Lower lobe of right lung (tissue), 2 donors: ENCODE data around the gene PNPO. TPM values are rescaled to one million over a fixed set of nuclear protein-coding genes. Genes with fewer than 3 reads are reported as not detected.

Experiments used
- ATAC-seq, 2 donors: fragments of 200-7000 bp; cut with Tn5 transposase; one replicate each; pipeline ENCODE4 v1.9.1; 2020 to 2022; ENCODE audit warnings: mild to moderate bottlenecking in 2 of 2, moderate library complexity in 2 of 2
- DNase-seq: peaks from one replicate; pipeline ENCODE4 v3.0.0-alpha.2; 2020
- H3K27ac ChIP-seq: fragments of 200-600 bp; one replicate; pipeline ENCODE4 v1.8.0; 2022
- H3K27me3 ChIP-seq: fragments of 200-600 bp; one replicate; pipeline ENCODE4 v1.8.0; 2022; ENCODE audit warnings: low read depth
- H3K36me3 ChIP-seq: fragments of 200-600 bp; one replicate; pipeline ENCODE4 v1.8.0; 2022; ENCODE audit warnings: mild to moderate bottlenecking
- H3K4me1 ChIP-seq: fragments of 200-600 bp; one replicate; pipeline ENCODE4 v1.8.0; 2022
- H3K4me3 ChIP-seq: fragments of 200-600 bp; one replicate; pipeline ENCODE4 v1.8.0; 2022; ENCODE audit warnings: mild to moderate bottlenecking
- H3K9me3 ChIP-seq: fragments of 200-600 bp; one replicate; pipeline ENCODE4 v1.8.0; 2022
- intact Hi-C: fragments of 100-400 bp; cut with DNase I; formaldehyde crosslinking; loops from one replicate; pipeline ENCODE4 v1.11.0; 2022
- total RNA-seq: library from RNA; stranded (reverse); fragmentation: NEBNext Ultra II Directional; extraction: Animal tissue kit (Norgen Biotek cat#: 25700); gene quantifications from one replicate; pipeline ENCODE4 v1.2.1, GENCODE V29; 2021
- TF ChIP-seq, protein P1 (sequence below): fragments of 200-600 bp; IDR thresholded peaks from one replicate; pipeline ENCODE4 v1.8.0; 2022; ENCODE audit warnings: antibody characterized with exemption, mild to moderate bottlenecking
- donor health status: DM: no; HTN: yes; CAD: no; lungs with severe emphysema.

The PNPO gene
- total RNA-seq, 1 donor from 2014 or later: 29.2 TPM

- no peak for DNase-seq
- ATAC-seq: no peak
- no peak overlapping the region for H3K4me3 ChIP-seq
- H3K9me3 ChIP-seq: no peaks in the 10 kb centered on the region
- H3K27ac ChIP-seq: peak overlapping the region; percentile 64
- H3K36me3 ChIP-seq: peaks cover 19% of the 10 kb centered on the region
- intact Hi-C loops: no loop called here
- peaks cover 63% of the 10 kb centered on the region for H3K4me1 ChIP-seq
- TF ChIP-seq, protein P1, sequence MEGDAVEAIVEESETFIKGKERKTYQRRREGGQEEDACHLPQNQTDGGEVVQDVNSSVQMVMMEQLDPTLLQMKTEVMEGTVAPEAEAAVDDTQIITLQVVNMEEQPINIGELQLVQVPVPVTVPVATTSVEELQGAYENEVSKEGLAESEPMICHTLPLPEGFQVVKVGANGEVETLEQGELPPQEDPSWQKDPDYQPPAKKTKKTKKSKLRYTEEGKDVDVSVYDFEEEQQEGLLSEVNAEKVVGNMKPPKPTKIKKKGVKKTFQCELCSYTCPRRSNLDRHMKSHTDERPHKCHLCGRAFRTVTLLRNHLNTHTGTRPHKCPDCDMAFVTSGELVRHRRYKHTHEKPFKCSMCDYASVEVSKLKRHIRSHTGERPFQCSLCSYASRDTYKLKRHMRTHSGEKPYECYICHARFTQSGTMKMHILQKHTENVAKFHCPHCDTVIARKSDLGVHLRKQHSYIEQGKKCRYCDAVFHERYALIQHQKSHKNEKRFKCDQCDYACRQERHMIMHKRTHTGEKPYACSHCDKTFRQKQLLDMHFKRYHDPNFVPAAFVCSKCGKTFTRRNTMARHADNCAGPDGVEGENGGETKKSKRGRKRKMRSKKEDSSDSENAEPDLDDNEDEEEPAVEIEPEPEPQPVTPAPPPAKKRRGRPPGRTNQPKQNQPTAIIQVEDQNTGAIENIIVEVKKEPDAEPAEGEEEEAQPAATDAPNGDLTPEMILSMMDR: no peak
- H3K27me3 ChIP-seq: no peaks in the 10 kb centered on the region
Observed at GRCh38 chr17:47902039-47902744, 39.2 kb upstream of the PNPO start.

DNA sequence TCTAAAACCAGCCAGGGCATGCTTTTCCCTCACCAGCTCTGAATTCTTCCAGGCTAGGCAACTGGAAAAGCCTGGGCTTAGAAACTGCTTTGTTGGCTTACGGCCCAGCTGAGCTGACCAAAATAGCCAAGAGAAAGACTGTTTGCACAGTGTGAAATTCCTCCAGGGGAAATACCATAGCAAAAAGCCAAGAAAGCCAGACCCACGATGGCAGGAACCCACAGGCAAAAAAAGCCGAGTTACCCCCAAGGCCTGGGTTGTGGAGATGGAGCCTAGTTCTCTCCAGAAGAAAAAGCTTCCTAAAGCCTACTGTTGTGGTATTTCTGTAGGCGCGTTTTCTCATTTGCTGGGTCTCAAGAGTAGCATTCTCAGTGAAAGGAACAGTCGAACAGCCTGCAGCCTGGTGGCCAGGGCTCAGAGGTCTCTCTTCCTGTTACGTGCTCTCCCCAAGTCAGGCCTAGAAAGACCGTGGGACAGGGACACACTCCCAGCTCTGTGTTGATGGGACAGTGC, 36.1 kb upstream of the PNPO start:
- peaks cover 44% of the 10 kb centered on the region for H3K4me1 ChIP-seq
- peaks cover 7% of the 10 kb centered on the region for H3K36me3 ChIP-seq
- H3K27me3 ChIP-seq: no peaks in the 10 kb centered on the region
- intact Hi-C loops: no loop called here
- no peak overlapping the region for H3K4me3 ChIP-seq
- peak; percentile 78 to 83 for ATAC-seq
- H3K27ac ChIP-seq: peak overlapping the region; percentile 76
- peak; percentile 59 for DNase-seq
- TF ChIP-seq, protein P1: no peak
- H3K9me3 ChIP-seq: no peaks in the 10 kb centered on the region

DNA sequence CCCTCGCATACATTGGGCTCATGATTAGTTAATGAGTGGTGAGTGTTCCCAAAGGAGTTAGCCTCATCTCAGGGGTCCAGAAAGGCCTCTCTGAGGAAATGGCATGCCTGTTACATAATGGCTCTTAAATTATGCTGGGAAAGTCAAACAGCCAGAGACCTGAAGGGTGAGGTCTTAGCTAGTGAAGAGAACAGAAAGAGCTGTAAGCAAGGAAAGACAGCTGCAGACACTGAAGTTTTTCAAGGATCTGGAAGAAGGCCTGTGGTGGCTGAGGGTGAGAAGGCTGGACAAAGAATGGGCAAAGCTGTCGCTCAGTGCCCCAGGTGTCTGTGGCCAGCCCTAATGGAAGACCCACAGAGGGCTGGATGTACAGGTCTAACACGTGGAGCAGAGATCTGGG, 34.9 kb upstream of the PNPO start:
- peak overlapping the region; percentile 76 for H3K27ac ChIP-seq
- H3K9me3 ChIP-seq: no peaks in the 10 kb centered on the region
- peaks cover 36% of the 10 kb centered on the region for H3K4me1 ChIP-seq
- H3K36me3 ChIP-seq: no peaks in the 10 kb centered on the region
- intact Hi-C loops: no loop called here
- DNase-seq (no peak), ATAC-seq (peak in 1 of 2 donors; percentile 52)
- no peaks in the 10 kb centered on the region for H3K27me3 ChIP-seq
- no peak overlapping the region for H3K4me3 ChIP-seq
- TF ChIP-seq, protein P1: no peak

DNA sequence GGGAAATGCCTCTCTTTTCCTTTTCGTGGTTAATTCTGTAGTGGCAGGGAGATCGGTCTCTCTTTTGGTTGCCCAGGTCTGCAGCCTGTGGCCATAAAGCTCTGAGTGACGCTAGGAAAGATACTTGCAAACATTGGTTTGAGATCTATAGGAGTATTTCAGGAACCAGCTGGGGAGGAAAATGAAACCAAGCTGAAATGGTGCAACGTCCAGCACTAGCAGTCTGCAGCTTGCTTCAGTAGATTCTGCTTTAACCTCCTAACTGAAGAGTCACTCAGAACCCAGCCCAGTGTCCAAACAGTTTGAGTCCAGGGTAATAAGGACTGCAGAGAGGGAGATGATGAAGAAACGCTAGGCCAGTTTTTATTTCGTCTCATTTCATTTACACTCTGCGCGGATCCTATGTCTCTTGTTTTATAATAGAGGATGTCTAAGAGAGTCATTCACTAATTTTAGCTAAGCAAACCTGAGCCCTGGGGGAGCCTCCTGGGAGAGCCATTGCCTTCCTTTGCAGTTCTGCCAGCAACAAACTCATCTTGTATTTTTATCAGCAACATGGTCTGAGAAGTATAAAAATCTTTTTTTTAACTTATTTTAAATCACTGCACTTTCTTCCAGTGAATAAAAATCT, 33.3 kb upstream of the PNPO start:
- TF ChIP-seq, protein P1: no peak
- no peaks in the 10 kb centered on the region for H3K36me3 ChIP-seq
- H3K4me3 ChIP-seq: no peak overlapping the region
- peak overlapping the region; percentile 1 for H3K27ac ChIP-seq
- H3K4me1 ChIP-seq: peaks cover 34% of the 10 kb centered on the region
- H3K27me3 ChIP-seq: no peaks in the 10 kb centered on the region
- DNase-seq (no peak), ATAC-seq (peak; percentile 34 to 38)
- intact Hi-C loops: no loop called here
- no peaks in the 10 kb centered on the region for H3K9me3 ChIP-seq

- TF ChIP-seq, protein P1: no peak
- intact Hi-C loops: no loop called here
Observed at GRCh38 chr17:47913050-47913449, 28.3 kb upstream of the PNPO start.

More at GRCh38 chr17:47913050-47913449, 28.3 kb upstream of the PNPO start:
- H3K4me3 ChIP-seq: no peak overlapping the region
- peaks cover 22% of the 10 kb centered on the region for H3K36me3 ChIP-seq
- H3K27me3 ChIP-seq: no peaks in the 10 kb centered on the region
- H3K9me3 ChIP-seq: no peaks in the 10 kb centered on the region
- no peak overlapping the region for H3K27ac ChIP-seq
- DNase-seq (no peak), ATAC-seq (no peak)
- H3K4me1 ChIP-seq: peaks cover 8% of the 10 kb centered on the region
